Activated gamma-delta T cell treated with Interleukin-2 at 50 U/mL for 16 hours (primary cell): Measurements from ENCODE around the gene SEC62.

Experiments used
- DNase-seq: peaks from one replicate; pipeline ENCODE4 v3.0.0-alpha.2; 2020

SEC62 gene

DNA sequence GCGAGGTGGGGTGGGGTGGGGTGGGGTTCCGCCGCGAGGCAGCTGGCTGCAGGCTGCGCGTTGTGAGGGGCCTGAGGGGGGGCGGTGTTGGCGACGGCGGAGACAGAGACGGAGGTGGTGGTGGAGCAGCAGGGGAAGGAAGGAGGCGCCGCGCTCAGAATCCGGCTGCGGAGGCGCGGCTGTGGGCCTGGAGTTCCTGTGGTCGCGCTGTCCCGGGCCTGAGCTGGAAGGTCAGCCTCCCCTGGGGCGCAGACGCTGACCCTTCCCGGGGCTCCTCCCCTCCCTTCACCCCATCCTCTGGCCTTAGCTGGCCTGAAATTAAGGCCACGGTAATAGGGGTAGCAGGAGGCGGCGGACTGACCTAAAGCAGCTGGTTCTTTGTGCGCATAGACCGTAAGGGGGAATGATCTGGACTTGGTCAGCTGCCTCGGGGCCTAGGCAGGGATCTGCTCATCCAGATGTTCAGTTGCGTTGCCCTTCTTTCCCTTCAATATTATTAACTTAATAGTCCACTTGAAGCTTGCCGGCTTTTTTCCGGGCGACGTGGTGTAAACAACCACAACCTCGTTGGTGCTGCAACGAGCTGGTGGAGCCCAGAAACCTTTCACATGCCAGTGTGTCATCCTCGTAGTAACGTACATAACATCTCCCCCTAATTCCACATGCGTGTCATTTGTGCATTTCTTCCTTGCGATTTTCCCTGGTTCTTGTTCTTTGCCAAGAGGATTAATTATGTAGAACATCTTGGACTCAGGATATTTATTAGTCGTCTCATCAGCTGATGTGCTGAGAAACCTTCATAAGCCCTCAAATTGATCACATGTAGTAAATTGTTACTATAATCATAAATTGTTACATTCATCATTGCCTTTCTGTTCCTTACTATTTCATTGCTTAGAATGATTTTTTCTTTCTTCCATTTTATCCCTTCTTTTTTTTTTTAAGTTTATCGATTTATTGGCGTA, 626 bp downstream of the SEC62 start:
- peak; percentile 20 for DNase-seq

DNA sequence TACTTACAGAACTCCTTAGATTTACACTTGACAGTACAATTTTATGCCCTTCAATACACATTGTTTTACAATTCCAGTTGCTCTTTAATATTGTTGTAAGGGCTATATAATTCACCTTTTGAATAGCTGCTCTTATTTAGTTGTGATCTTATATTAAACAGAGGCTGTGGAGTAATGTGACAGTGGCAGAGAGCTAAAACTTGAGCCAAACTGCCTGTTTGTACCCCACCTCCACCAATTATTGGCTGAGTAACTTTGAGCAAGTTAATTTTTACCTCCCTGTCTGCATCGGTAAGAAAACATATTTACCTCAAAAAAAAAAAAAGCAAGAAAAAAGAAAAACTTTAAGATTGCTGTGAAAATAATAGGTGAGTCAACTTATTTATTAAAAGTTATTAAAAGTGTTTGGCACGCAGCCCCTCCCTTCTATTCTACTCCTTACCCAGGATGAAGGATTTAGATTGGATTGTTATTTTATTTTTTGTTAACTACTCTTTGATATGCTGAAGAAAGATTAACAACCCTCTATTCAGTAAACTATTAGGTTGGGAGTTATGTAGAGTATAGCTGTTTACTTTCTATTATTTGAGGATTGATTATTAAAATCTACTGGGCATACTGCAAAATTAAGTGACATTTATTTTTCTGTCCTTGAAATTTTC, 1.7 kb downstream of the SEC62 start:
- no peak for DNase-seq

DNA sequence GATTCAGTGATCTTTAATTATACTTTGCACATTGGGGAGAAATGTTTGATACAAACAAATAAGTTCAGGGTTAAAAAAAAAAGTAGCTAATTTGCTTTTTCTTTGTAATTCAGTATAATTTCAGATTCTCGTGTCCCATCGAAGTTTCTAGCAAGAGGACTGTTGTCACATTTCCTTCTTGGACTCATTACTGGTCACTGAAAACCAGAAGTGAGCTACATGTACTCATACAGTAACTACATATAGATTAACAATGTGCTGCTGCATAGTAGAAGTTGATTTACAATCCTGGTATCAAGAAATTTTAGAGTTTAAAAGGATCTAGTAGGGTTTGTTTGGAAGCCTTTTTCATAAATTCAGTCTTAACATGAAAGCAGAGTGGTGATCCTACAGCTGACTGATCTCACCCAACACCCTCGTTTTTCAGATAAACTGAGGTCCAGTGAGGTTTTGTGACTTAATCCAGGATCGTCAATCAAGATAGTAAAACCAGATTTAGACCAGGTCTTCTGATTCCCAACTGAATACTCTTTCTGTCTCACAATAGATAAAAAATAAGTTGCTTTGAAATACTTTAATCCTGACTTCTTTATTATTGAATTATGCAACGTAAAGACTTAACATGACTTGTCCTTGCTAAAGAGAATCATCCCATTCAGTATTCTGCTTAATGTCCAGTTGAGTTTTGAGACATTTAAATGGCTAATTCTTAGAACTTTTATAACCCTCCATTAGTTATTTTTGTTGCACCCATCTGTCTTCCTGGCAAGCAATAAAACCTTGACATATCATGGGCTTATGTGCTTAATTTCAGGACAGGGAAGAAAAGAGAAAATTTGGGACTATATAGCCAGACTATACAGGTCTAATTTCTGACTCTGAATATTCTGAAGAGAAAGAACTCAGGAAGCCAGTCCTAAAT, 2.8 kb downstream of the SEC62 start:
- DNase-seq: no peak

DNA sequence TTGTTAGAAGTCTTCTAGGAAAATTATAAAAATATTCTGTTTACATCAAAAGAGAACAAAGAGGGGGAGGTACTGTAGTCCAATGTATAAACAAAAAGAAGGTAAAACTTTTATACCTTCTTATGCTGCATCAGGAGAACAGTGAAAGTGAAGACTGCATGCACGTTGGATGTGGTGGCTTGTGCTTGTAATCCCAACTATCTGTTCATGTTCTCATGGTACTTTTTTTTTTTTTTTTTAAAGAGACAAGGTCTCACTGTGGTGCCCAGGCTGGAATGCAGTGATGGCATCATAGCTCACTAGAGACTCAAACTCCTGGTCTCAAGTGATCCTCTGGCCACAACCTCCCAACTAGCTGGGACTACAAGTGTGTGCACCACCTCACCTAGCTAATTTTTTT, 4.2 kb downstream of the SEC62 start:
- DNase-seq: no peak

DNA sequence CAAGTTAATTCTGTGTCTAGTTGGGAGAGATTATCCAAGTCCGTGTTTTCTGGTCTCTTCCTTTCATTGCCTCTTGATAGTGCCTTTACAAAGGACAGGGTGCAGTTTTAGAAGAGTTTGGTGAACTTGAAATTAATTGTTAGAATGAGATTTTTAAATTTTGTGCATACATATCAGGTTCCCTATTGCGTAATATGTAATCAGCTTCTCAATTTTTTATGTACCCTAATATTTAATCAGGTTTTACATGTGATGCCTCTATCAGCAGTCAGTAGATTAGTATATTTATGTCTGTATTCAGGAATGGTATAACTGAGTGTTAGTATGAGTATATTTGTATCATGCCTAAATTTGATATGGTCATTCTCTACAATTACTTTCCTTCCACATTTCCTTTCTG, 4.9 kb downstream of the SEC62 start:
- DNase-seq: no peak

DNA sequence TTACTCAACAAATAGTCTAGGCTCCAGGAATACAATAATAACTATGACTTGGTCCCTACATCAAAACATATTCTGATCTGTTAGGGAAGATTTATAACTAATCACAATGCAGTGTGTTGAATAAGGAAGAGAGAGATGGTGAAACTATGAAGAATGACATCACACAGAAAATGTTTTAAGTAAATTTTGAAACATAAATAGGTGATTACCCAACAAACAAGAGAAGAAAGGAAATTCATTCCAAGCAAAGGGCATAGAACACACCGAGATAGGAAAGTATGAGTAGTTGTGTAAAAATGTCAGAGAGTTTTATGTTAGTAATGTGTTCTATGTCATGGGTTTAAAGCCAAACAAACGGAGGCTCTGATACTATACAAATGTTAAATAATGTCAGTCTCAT, 13.4 kb downstream of the SEC62 start:
- DNase-seq: no peak

DNA sequence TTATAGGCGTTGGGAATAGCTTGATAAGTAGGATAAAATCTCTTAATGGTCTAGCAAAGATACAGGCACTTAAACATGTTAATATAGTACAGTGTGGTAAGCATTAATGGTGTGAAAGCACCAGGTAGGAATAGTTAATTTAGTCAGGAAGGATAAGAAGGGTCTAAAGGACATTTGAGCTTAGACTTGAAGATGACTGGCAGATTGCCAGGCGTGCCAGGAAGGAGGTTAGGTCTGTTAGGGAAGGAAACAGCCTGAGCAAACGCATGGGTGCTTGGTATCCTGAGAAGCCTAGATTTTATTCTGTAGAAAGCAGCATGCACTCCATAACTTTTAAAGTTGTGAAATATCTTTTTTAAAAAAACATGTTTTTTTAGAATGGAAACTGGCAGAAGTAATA, 17.7 kb downstream of the SEC62 start:
- no peak for DNase-seq

DNA sequence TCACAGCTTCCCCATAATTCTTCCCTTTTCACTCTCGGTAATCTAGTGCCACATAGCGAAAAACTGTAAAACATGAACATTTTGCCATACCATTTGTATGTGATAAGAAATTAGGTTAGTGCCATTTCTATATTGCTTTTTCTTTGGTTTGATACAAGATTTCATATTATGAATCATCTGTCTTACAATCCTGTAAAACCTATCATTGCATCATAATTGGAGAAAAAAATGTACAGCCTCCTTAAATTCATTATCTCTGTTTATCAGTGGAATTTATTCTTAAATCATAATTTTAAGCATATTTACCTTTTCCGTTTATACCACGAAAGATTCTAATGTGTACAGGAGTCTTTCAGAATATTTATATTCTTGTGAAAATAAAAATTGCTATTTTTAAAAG, 23.8 kb downstream of the SEC62 start:
- DNase-seq: no peak

DNA sequence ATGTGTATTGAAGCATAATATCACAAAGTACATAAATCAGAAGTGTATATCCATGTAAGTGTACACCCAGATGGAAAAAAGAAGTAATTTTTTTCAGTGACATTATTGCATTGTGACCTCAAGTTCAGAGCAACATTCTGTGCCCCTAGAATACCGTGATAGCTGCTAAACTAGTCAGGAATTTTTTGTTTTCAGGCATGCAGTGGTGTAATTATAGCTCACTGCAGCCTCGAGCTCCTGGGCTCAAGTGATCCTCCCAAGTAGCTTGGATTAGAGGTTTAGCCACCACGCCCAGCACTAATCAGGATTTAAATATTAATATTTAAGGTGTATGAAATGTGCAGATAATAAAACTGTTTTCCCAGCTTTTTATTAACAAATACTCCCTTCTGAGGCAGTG, 25.5 kb downstream of the SEC62 start:
- no peak for DNase-seq

DNA sequence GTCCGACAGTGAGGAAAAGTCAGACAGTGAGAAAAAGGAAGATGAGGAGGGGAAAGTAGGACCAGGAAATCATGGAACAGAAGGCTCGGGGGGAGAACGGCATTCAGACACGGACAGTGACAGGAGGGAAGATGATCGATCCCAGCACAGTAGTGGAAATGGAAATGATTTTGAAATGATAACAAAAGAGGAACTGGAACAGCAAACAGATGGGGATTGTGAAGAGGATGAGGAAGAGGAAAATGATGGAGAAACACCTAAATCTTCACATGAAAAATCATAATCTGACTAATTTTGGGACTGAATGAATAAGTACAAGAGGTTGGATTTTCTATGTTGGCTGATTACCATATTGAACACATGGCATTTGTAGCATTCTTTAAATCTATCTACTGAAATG, 26.2 kb downstream of the SEC62 start:
- no peak for DNase-seq

DNA sequence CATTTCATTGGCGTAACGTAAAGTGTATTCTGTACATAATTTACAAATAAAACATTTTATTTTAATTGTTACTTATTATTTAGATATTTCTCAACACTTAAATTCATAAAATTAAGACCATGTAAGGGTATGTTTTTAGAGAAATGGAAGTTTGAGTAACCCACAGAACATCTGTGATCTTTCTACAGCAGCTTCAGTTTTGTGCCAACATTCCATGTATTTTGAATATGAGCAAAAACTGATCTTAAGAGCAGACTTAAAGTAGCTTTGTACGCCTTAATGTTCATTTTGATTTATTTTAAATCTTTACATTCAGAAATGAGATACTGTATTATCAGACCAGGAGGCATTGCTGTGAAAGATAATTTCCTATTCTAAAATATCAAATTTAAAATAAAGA, 27.2 kb downstream of the SEC62 start:
- DNase-seq: no peak

DNA sequence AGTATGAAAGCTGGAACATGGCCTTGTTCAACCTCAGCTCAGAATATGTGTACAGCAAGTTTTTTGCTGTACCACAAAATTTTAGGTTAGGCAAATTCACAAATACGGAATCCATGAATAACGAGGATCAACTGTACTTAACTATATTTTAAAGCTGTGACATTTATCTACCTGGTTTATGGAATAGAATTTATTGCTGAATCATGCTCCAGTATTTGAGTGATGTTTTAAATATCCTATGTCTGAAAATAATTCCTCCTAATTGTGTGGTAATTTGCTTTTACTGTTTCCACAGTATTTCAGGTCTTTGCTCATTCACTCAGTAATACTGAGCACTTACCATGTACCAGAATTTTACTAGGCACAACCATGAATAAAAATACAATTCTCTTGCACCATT, 29.5 kb downstream of the SEC62 start:
- DNase-seq: no peak

DNA sequence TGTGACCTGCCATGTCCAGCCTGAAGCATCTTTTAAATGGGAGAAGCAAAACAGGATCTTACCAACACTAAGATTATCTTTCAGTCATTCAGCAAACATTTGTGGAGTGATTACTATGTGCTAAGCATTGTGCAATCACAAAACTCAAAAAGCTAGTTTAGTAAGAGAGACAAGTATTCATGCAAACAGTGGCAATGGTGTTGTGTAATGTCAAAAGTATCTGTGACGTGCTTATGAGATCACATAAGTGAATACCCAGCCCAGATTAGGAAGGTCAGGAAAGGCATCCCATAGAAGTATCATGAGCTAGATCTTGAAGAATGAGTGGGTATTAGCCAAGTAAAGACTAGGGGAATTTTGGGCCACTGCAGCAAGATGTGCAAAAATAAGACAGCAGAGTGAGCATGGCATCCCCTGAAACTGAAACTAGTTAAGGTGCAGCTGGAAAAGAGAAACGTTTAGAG, 32.1 kb downstream of the SEC62 start:
- DNase-seq: no peak

DNA sequence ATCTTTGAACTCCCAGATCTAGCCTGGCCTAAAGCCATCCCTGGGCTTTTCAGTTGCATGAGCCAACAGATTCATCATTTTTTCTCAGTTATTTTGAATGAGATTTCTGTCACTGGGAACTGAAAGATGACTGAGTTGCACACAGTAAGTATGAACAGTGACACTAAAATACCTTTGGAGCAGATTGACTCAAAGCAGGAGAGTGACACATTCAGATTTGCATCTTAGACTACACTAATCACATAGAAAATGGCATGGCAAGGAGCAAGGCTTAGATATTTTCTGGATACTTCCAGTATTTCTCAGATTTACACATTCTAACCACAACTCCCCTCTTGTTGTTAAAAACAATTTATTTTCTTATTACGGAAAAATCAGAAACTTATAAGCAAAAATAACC, 32.8 kb downstream of the SEC62 start:
- no peak for DNase-seq

DNA sequence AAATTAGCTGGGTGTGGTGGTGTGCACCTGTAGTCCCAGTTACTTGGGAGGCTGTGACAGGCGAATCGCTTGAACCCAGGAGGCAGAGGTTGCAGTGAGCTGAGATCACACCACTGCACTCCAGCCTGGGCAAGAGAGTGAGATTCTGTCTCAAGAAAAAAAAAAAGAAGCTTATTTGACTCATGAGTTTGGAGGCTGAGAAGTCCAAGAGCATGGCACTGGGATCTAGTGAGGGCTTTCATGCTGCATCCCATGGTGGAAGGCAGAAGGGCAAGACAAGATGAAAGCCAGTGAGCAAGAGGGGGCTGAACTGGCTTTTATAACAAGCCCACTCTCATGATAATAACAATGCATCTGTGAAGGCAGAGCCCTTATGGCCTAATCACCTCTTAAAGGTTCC, 33.4 kb downstream of the SEC62 start:
- no peak for DNase-seq

DNA sequence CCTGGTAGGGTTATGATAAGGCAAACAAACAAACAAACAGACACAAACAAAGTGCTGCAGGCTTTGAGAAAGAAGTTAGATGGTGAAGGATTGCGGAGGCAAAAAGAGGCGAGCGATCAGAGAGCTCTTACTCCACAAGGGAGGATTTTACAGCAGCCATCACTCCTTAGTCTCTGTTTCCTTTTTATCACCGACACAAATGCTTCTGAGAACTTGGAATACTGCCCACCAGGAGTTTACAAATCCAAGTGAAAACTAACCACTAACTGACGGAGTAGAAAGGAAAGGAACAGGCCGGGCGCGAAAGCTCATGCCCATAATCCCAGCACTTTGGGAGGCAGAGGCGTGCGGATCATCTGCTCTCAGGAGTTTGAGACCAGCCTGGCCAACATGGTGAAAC, 35.6 kb downstream of the SEC62 start:
- DNase-seq: no peak

DNA sequence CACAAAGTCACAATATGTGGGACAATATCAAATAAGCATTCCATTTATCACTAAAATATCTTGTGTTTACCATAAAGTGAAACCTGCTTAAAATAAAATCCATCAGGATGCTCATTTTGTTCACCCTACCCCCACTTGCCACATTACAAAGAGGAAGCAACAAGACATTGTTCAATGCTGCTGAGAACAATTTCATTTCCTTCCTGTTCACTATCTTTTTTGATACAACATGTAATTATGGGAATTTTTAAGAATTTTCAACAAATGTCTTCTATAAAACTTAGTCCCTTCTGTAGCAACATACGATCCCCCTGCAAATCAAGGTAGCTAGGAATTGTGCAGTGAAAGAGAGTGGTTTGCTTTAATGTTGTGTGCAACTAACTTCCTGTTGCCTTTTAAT, 36.3 kb downstream of the SEC62 start:
- no peak for DNase-seq

DNA sequence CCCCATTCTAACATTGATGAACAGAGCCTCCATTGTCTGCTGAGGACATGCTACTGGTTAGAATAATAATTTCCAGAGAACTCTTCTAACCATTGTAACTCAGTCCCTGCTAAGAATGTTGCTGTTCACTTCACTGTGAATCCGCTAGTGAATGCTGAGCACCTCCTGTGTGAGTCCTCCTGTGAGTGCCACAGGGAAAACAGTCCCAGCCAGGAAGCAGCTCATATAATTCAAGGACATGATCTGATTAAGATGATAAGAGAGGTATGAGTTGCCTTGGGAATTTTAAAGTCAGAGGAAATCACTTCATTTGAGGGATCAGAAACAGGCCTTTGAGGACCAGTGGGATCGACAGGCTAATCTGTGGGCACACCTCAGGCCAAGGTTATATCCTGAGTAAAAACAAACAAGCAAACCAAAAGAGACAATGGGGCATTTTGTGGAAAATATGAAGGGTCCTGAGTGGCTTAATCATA, 37.3 kb downstream of the SEC62 start:
- no peak for DNase-seq

DNA sequence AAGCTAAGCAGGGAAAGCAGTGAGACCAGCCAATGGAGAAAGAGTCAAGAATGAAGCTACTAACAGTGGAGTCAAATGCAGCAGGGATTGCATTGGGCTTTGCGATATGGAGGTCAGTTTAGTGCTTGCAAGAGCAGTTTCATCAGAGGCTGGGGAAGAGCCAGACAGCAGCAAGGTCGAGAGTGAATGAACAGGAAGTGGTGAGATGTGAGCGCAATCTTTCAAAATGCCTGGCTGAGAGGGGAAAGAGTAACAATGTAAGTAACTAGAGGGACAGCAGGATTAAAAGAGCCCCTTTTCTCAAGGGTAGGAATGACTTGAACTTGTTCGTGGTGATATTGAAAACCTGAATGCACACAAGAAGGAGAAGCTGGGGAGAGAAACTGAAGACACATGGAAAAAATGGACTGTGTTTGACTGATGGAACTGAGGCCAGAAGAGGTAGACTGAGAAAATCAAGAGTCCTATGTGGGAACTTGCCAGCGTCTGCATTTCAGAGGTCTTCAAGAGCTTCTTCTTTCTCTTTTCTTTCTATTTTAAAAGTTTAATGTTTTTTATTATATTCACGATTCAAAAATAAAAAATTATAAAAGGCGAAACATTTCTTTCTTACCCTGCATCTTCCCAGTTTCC, 40.5 kb downstream of the SEC62 start:
- DNase-seq: peak; percentile 19

DNA sequence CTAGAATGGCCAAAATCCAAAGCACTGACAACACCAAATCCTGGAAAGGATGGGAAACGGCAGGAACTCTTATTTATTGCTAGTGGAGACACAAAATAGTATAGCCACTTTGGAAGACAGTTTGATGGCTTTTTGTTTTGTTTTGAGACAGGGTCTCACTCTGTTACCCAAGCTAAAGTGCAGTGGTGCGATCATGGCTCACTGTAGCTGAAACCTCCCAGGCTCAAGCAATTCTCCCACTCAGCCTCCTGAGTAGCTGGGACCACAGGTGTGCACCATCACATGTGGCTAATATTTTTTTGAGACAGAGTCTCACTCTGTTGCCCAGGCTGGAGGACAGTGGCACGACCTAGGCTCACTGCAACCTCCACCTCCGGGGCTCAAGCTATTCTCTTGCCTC, 43.9 kb downstream of the SEC62 start:
- no peak for DNase-seq

DNA sequence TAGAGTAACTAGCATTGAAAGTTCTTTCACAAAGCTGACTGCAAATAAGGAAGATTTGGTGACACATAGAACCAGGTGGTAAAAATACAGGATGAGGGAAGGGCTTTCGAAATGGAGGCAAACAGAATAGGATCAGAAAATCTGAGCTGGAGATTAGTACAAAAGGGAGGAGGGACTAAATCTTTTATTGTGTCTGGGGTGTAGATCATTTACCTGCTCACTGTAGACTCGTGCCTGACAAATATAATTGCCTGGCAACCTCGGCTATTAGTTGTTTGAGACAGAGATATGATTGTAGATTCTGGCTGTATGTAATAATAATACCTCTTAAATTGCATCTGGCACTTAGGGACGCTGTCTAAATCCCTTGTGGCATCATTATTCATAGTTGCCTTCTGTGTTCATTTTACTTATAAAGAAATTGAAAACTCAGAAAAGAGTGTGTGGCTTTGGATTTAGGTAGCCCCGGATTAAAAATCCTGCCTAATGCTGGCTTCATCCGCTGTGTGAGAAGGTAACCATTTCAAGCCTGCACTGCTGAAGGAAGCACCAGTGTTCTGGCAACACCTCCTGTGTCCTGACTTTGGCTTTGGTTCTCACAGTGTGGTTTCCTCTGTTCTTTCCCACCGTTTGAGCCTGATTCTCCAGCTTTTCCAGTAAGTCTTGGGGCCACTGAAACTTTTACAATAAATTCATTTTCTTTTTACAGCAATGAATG, 46.2 kb downstream of the SEC62 start:
- no peak for DNase-seq

DNA sequence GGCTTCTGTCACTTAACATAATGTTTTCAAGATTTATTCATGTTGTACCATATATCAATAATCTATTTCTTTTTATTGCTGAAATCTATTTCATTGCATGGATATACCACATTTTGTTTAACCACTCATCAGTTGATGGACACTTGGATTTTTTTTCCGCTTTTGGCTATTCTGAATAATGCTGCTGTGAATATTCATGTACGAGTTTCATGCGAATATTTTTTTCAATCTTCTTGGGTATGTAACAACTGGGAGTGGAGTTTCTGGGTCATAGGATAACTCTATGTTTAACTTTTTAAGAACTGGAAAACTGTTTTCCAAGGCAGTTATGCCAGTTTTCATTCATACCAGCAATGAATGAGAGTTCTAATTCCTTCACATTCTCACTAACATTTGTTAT, 49.5 kb downstream of the SEC62 start:
- no peak for DNase-seq
